ENCODE measurements around the gene PTOV1.
A peak's percentile ranks its signal among the peaks of the same experiment; 100 is the strongest.

DNA sequence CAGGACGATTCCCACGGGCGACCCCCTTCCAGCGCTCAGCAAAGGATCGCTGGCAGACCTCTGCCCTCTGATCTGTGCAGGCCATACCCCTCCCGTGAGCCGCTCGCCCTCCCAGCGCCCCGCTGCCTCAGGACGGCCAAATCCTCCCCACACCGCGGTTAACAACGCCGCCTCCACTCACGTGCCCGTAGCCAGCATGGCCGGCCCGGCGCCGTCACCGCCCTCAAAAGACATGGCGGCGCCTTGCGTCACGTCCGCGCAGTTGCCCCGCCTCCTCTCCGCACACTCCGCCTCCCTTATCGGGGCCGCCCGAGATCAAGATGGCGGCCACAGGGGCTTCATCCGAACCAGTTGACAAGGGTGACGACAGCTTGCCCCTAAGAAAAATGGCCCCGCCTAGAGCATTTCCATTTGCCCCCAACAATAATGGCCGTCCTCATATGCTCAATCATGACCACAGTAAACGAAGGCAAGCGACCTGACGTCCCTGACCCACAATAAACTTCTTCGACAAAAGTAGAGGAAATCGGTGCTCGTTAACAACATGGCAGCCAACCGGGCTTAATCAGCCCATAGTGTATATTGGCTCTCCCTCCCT is 25.6 kb downstream of the PTOV1 start:
- TF ChIP-seq, protein P1, sequence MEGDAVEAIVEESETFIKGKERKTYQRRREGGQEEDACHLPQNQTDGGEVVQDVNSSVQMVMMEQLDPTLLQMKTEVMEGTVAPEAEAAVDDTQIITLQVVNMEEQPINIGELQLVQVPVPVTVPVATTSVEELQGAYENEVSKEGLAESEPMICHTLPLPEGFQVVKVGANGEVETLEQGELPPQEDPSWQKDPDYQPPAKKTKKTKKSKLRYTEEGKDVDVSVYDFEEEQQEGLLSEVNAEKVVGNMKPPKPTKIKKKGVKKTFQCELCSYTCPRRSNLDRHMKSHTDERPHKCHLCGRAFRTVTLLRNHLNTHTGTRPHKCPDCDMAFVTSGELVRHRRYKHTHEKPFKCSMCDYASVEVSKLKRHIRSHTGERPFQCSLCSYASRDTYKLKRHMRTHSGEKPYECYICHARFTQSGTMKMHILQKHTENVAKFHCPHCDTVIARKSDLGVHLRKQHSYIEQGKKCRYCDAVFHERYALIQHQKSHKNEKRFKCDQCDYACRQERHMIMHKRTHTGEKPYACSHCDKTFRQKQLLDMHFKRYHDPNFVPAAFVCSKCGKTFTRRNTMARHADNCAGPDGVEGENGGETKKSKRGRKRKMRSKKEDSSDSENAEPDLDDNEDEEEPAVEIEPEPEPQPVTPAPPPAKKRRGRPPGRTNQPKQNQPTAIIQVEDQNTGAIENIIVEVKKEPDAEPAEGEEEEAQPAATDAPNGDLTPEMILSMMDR (IDR thresholded peaks at IDR 0.05) = no peak
- TF ChIP-seq POLR2A (IDR thresholded peaks at IDR 0.05) (peak; percentile 55), POLR2AphosphoS5 (IDR thresholded peaks at IDR 0.05) (peak in 2 of 3 donors; percentile 5 to 21)

Measured in transverse colon (tissue), 4 donors.